NOMO-1 (cell line): ENCODE measurements around the gene DPPA5.
"Not testable (repeated sequence)": the region's sequence is repeated elsewhere in the genome, so short reads cannot be mapped to it uniquely, and the experiment has no call there.

Experiments
- DNase-seq, 2 experiments: peaks; one replicate each; lab custom pipeline; 2025; ENCODE audit not compliant: unreplicated experiment in 2 of 2; lab: John Stamatoyannopoulos, UW

The DPPA5 gene, protein sequence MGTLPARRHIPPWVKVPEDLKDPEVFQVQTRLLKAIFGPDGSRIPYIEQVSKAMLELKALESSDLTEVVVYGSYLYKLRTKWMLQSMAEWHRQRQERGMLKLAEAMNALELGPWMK

DNA sequence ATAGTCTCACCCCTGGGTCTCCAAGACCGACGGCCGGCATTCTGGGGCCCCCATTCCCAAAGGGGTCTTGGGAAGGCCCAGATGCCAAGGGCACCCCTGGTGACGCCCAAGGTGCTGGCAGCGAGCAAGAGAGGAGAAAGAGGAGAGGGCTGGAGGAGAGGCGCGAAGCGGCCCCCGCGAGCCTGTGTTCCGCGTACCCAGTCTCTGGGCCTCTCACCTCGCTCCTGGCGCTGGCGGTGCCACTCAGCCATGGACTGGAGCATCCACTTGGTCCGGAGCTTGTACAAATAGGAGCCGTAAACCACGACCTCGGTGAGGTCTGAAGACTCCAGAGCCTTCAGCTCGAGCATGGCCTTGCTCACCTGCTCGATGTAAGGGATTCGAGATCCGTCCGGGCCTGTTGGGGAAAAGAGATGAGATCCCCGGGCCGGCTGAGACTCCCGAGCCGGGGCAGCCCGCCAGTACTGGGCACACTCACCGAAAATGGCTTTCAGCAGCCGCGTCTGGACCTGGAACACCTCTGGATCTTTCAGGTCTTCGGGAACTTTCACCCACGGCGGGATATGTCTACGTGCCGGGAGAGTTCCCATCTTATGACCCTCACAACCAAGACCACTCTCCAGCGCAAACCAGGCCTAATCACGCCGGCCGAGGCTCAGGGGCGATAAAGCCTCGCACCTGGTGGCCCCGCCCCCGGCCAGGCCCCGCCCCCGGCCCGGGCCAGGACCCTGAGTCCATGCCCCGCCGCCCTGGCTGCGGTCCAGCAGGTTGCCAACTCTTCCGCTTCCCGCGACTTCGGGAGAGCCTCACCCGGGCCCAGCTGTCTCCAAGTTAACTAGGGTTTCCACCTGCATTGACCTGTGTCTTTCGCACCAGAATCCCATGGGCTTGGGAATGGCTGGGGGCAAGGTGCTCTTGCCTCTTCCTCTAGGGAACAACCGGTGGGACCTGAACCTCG lies at the start of gene DPPA5:
Gene DPPA5 (minus strand): TSS at position 641 of the 958 bp plus-strand sequence. CDS start 51 bp downstream, at position 590.
- no peak for DNase-seq

DNA sequence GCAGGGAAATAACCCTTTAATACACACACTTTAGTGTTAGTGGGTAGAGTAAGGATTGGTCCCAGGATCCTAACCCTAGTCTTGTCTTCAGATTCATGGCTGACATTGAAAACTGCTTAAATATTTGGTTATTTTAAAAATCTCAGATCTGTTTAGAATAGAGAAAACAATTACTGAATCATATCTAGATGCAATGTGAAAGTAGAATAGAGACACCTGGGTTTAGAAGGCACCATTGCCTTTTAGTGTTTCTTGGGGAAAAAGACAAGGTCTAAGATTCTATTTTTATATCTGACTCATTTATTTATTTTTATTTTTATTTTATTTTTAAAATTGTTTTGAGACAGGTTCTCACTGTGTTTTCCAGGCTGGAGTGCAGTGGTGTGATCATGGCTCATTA lies 46.6 kb upstream of the DPPA5 start:
- no peak for DNase-seq

DNA sequence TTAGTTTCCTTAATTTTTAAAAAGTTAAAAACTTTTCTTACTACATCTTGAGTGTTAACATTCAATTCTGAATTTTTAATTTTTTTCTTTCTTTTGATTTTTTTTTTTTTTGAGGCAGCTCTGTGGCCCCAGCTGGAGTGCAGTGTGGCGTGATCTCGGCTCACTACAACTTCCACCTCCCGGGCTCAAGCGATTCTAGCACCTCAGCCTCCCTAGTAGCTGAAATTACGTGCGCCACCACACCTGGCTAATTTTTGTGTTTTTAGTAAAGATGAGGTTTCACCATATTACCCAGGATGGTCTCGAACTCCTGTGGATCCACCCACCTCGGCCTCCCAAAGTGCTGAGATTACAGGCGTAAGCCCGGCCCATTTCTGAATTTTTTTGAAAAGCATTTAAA lies 41.8 kb upstream of the DPPA5 start:
- no peak for DNase-seq

DNA sequence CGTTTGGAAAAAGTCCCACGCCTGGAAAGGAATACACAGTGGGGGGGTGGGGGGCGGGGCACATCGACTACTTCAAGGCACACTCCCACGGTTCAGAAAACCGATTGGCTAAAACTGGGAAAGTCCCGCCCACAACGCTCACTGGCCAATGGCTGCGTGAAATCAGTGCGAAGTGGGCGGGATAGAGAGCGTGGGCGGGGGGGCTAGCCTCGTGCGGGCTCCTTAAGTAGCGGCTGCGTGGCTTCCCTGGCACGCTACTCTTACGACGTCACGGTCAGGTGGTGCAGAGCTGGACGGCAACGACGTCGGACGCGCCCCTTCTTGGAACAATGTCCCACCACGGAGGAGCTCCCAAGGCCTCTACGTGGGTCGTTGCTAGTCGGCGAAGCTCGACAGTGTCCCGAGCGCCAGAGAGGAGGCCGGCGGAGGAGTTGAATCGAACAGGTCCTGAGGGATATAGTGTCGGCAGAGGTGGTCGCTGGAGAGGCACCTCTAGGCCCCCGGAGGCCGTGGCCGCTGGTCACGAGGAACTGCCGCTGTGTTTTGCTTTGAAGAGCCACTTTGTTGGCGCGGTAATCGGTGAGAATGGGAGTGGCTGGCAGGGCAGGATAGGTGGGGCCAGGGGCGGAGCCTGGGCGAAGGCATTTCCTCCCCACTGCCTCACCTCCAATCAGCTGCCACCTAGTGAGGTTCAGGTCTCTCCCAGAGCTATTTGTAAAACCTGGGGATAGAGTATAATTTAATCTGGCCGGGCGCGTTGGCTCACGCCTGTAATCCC lies 40.7 kb upstream of the DPPA5 start, which contains the start of gene DDX43:
Gene DDX43 (plus strand): TSS at position 252 of the 778 bp plus-strand sequence. CDS start 78 bp downstream, at position 330.
- DNase-seq: no peak

DNA sequence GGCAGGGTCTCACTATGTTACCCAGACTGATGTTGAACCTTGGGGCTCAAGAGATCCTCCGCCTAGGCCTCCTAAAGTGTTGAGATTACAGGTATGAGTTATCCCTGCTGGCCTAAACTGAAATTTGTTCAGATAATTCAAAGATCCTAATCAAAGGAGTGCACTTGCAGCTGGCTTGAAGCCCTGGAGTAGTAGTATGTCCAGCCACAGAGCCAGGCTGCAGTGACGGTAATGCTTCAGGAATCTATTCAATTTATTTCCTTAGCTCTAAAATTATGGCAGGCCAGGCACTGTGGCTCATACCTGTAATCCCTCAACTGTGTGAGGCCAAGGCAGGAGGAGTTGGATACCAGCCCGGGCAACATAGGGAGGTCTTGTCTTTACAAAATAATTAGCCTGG lies 39.2 kb upstream of the DPPA5 start:
- DNase-seq: no peak

DNA sequence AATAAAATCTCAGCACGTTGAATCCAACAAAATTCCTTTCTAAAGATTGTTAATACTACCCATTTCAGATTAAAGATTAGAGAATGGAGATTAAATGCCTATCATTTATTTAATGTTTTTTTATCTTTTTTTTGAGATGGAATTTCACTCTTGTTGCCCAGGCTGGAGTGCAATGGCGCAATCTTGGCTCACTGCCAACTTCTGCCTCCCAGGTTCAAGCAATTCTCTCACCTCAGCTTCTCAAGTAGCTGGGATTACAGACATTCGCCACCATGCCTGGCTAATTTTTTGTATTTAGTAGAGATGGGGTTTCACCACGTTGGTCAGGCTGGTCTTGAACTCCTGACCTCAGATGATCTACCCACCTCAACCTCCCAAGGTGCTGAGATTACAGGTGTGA lies 38.1 kb upstream of the DPPA5 start:
- DNase-seq: not testable (repeated sequence)

DNA sequence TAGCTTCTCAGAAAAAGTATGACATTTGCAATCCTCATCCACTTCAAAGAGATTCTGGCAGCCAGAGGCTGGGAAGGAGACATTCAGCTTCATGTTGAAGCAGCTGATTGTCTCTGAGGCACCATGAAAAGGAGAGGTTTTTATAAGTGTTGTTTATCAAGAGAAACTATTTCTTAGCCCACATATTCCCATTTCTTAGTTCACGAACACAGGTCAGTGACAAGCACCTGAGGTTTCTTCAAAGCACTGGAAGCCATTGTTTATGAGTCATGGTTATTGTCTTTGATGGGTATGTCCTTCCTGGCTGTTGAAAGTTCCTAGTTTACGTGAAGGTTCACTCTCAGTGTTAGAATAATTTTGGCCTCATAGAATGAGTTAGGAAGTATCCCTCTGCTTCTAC lies 37.6 kb upstream of the DPPA5 start:
- DNase-seq: no peak

DNA sequence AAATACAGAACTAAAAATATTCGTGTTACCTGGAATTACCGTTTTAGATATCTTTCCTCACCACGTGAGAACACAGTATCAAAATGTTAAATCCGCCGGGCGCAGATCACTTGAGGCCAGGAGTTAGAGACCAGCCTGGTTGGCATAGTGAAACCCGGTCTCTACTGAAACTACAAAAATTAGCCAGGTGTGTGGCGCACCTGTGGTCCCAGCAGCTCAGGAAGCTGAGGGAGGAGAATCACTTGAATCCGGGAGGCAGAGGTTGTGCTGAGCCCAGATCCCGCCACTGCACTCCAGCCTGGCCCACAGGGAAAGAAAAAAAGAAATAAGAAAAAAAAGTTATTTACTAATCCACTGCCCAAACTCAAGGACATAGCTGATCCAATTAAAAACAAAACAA lies 35.8 kb upstream of the DPPA5 start:
- no peak for DNase-seq

DNA sequence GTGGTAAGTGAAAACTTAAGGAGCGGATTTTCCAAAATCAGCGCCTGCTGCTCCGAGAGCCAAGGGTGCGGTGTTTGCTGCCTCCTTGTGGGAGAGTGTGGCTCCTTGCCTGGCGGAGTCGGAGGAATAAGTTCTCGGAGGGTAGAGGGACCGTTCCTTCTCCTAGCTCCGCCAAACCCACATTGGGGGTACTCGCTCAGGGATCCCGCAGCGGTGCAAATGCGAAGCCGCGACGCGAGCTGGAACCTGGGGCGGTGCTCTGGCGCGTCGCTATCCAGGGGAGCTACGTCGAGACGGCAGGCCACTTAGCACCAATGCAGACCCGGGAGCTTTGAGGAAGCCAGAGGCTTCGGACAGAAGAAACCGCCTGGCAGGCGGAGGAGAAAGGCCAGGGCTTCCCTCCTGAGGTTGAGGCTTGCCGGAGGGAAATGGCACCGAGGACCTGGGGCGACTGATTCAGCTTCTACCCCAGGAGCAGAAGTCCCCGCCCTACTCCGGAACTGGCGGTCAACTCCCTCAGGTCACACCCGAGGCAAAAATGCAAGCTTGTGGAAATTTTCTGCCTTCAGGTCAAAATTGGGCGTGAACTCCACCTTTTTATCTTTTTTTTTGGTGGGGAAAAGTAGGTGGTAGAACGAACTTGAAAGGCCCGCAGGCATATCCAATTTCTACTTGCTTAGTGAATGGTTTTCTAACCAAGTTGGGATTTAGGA lies 34.9 kb upstream of the DPPA5 start:
- peak; percentile 75 to 77 for DNase-seq

DNA sequence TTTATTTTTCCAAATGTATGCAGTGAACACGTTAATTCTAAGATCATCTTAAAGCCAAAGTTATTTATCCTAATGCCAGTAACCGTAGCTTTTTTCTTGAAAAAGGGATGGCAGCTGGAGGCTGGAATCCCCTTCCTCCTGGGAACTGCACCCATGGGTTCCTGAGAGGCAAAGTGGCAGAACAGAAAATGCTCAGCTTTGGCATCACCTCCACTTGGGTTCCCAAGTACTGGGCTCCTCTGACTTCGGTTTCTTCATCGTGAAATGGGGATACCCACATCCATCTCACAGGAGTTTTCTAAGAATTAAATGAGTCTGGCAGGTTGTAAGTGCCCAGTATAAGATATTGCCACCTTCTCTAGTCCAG lies 34.3 kb upstream of the DPPA5 start:
- DNase-seq: no peak

DNA sequence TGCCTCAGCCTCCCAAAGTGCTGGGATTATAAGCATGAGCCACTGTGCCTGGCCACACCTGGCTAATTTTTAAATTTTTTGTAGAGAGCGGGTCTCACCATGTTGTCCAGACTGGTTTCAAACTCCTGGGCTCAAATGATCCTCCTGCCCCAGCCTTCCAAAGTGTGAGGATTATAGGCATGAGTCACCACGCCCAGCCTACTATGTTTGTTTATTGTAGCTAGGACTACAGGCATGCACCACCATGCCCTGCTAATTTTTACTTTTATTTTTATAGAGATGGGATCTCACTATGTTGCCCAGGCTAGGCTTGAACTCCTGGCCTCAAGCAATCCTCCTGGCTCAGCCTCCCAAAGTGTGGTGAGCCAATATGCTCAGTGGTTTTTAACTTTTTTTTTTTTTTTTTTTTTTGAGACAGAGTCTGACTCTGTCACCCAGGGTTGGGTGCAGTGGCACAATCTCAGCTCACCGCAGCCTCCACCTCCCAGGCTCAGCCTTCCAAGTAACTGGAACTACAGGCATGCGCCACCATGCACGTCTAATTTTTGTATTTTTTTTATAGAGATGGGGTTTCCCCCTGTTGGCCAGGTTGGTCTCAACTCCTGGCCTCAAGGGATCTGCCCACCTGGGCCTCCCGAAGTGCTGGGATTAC lies 28.5 kb upstream of the DPPA5 start:
- no peak for DNase-seq

DNA sequence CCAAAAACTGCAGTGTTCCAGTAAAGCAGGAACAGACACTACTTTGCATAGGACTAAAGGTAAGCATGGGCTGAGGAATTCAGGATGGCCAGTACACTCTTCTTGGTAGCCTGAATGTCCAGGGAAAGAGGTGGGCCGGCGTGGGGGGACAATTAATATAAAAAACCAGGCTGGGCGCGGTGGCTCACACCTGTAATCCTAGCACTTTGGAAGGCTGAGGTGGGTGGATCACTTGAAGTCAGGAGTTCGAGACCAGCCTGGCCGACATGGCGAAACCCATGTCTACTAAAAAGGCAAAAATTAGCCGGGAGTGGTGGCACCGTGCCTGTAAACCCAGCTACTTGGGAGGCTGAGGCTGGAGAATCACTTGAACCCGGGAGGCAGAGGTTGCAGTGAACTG lies 27.5 kb upstream of the DPPA5 start:
- DNase-seq: not testable (repeated sequence)

DNA sequence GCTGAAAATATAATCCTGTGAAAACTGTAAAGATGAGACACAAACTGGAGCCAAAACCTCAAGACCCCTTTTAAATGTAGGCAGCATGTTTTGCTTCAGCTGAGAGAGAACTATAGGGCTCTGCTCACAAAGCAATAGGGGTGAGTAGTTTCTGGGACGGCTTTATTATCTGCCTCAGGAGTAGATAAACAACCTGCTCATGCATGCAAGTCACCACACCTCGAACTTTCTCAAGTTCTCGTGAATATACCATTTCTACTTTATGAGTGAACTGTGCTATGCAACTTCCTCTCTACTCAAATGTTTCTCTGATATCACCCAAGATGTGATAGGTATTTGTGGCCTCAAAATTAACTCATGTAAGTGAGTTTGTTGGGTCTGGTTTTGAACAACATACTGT lies 23.1 kb upstream of the DPPA5 start:
- no peak for DNase-seq

DNA sequence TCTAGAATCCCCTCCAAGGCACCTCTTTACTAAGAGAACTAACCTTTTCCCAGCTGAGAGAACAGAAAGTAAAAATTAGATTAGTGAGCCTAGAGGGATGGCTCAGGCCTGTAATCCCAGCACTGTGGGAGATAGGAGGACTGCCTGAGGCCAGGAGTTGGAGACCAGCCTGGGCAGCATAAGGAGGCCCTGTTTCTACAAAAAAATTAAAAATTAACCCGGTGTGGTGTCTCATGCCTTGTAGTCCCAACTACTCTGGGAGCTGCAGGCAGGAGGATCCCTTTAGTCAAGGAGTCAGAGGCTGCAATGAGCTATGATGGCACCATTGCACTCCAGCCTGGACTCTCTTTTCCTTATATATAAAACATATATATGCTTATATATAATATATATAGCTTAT lies 21.1 kb upstream of the DPPA5 start:
- DNase-seq: no peak

DNA sequence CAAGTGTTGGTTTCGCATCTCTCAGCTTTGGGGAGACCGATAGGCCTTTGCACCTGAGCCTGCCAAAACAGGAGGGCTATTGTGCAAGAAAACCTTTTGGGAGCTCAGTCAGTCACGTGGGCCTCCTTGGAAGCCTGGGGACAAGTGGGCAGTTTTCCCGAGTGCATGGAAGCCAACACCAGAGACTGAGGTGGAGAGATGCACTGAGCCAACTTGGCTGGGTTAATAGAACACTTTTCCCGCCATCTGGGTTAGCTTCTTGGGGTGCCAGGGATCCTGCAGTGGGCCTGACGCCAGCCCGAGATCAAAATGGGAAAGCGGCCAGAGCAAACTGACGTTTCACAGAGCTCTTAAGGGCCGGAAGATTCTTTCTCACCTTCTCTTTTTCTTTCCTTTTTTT lies 18.4 kb upstream of the DPPA5 start:
- no peak for DNase-seq

DNA sequence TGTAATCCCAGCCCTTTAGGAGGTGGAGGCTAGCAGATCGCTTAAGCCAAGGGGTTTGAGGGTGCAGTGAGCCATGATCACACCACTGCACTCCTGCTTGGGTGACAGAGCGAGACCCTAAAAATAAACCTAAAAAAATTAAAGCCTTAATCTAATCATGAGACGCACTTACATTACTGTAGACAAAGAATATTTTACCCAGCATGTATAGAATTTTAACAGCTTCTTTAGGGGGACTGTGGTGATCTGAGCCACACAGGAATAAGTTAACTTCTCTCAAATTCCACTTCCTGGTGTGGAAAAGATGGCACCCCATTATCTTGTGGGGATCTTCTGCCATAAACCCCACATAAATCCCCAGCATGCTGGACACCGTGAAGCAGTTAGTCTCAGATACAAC lies 17.9 kb upstream of the DPPA5 start:
- DNase-seq: no peak

DNA sequence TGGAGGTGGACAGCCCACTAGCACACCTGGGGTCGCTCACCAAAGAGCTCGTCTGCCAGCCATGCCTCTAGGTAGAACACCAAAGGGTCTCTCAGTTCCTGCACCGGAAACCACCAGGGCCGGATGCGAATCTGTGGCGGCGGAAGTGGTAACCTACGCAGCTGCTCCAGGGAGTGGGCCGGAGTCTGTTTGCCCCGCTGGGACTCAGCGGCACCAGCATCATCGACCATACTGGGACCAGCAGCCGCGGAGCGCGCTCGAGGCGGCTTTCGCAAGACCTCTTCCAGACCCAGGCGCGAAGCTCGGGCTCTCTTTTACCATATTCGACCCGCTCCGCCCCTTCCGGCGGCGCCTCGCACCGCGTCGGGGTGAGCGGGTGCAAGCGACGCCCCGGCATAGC lies 15.5 kb upstream of the DPPA5 start, which contains the start of gene OOEP:
Gene OOEP (minus strand): TSS at position 335 of the 400 bp plus-strand sequence. CDS start 105 bp downstream, at position 230.
- DNase-seq: no peak

DNA sequence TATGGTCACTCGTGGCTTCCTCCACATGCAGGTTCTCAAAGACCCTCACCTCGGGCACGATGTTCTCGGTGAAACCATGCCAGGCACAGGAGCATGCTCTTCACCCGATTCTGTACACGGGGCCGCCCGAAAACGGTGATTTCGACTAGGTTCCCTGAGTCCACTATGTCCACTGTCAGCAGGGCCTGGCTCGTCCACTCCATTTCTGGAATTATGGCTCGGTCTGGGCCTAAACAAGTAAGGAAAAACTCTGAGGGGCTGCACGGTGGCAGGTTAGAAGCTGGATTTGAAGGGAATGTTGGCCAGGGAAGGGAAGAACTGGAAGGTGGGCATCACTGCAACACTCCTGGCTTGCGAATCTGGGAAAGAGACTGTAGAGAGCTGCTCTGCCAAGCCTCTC lies 15.1 kb upstream of the DPPA5 start:
- no peak for DNase-seq

DNA sequence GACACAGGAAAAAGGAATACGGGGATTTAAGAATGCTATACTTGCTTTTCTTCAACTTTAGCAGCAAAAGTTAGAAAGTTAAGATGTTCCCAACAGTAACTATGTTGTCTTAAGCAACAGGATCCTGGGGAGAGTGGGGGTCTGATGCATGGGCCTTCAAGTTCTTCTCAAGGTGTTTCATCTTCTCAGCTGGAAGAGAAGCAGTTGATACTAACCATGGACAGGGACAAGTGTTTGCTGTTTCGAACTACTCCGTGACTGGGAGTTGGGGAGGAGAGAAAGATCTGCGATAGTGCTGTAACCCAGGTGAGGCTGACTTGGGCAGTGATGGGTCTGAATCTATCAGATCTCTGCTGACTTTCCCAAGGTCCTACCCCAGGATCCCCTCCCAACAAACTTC lies 14.6 kb upstream of the DPPA5 start:
- no peak for DNase-seq

DNA sequence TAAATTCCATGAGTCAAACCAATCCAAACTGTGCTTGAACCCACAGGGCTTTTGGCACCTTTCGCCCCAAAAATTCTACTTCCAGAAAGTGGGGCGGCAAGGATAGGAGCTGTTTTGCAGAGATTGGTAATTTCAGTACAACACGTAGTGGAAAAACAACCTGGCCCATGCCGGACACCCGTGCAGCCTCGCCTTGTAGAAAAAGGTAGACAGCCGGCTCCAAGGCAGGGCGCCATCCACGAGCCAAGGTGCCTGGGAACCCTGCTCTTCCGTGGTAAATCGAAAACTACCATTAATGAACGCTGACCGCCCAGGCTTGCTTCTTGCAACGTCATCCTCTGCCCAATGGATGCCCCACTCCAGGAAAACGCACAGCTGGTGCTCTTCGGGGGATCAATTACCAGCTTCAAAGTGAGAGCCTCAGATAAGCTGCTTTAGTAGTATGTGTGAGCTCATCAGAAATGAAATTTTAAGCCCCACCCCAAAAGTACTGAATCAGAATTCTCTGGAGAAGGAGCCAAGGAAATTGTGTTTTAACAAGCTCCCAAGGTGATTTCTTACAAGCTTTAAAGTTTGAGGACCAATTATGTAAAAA lies 13.8 kb upstream of the DPPA5 start:
- no peak for DNase-seq
